H9 (cell line): ENCODE measurements around the gene COMP. TPM values are rescaled to one million over a fixed set of nuclear protein-coding genes. Genes with fewer than 3 reads are reported as not detected.

Experiments
- DNase-seq: peaks from one replicate; pipeline ENCODE4 v3.0.0-alpha.2; 2017
- H2AFZ ChIP-seq: one replicate; pipeline ENCODE4 v1.6.1; 2013; ENCODE audit warnings: mild to moderate bottlenecking, low read length, control low read depth, moderate library complexity
- H2AK5ac ChIP-seq: 2 replicates; pipeline ENCODE4 v1.6.1; 2013; ENCODE audit warnings: low read length, control low read depth, mixed read lengths; ENCODE audit not compliant: insufficient read length
- H2BK120ac ChIP-seq: one replicate; pipeline ENCODE4 v1.6.1; 2013; ENCODE audit warnings: low read depth, mild to moderate bottlenecking, low read length, control low read depth, inconsistent platforms; ENCODE audit not compliant: poor library complexity, severe bottlenecking
- H2BK12ac ChIP-seq: 2 replicates; pipeline ENCODE4 v1.6.1; 2013; ENCODE audit warnings: low read length, control low read depth, mixed read lengths, low read depth; ENCODE audit not compliant: insufficient read length
- H2BK15ac ChIP-seq: 2 replicates; pipeline ENCODE4 v1.6.1; 2013; ENCODE audit warnings: low read depth, low read length, control low read depth
- H2BK20ac ChIP-seq: one replicate; pipeline ENCODE4 v1.6.1; 2013; ENCODE audit warnings: low read depth, mild to moderate bottlenecking, low read length, control low read depth, inconsistent platforms; ENCODE audit not compliant: poor library complexity, severe bottlenecking
- H2BK5ac ChIP-seq: 2 replicates; pipeline ENCODE4 v1.6.1; 2013; ENCODE audit warnings: low read length, control low read depth, mixed read lengths; ENCODE audit not compliant: insufficient read length
- H3K14ac ChIP-seq: 2 replicates; pipeline ENCODE4 v1.6.1; 2013; ENCODE audit warnings: low read length, control low read depth; ENCODE audit not compliant: insufficient read depth
- H3K18ac ChIP-seq: 2 replicates; pipeline ENCODE4 v1.6.1; 2013; ENCODE audit warnings: low read depth, mild to moderate bottlenecking, mixed read lengths, low read length, control low read depth; ENCODE audit not compliant: insufficient read length
- H3K23ac ChIP-seq: 2 replicates; pipeline ENCODE4 v1.6.1; 2013; ENCODE audit warnings: low read length, control low read depth, mixed read lengths, low read depth; ENCODE audit not compliant: insufficient read length
- H3K23me2 ChIP-seq: 2 replicates; pipeline ENCODE4 v1.6.1; 2013; ENCODE audit warnings: low read depth, mild to moderate bottlenecking, mixed read lengths, low read length, control low read depth; ENCODE audit not compliant: insufficient read length, poor library complexity, severe bottlenecking
- H3K27ac ChIP-seq: 2 replicates; pipeline ENCODE4 v1.5.1; 2013; ENCODE audit warnings: low read length, control low read depth, mixed read lengths, low read depth; ENCODE audit not compliant: insufficient read length
- H3K27me3 ChIP-seq: 2 replicates; pipeline ENCODE4 v1.6.1; 2013; ENCODE audit warnings: low read length, control low read depth, inconsistent platforms; ENCODE audit not compliant: insufficient read depth
- H3K4ac ChIP-seq: 2 replicates; pipeline ENCODE4 v1.6.1; 2013; ENCODE audit warnings: low read depth, mild to moderate bottlenecking, control low read depth, inconsistent platforms, low read length, moderate library complexity
- H3K4me1 ChIP-seq: 2 replicates; pipeline ENCODE4 v1.6.1; 2013; ENCODE audit warnings: low read length, control low read depth, inconsistent platforms; ENCODE audit not compliant: insufficient read depth
- H3K4me2 ChIP-seq: 2 replicates; pipeline ENCODE4 v1.6.1; 2013; ENCODE audit warnings: low read length, control low read depth, mixed read lengths; ENCODE audit not compliant: insufficient read length, insufficient read depth
- H3K56ac ChIP-seq: 2 replicates; pipeline ENCODE4 v1.6.1; 2013; ENCODE audit warnings: low read depth, mild to moderate bottlenecking, mixed read lengths, low read length, control low read depth; ENCODE audit not compliant: insufficient read length
- H3K79me1 ChIP-seq: 2 replicates; pipeline ENCODE4 v1.6.1; 2013; ENCODE audit warnings: low read depth, mild to moderate bottlenecking, moderate library complexity, low read length, control low read depth, inconsistent platforms; ENCODE audit not compliant: insufficient read depth, poor library complexity, severe bottlenecking
- H3K79me2 ChIP-seq: 2 replicates; pipeline ENCODE4 v1.6.1; 2013; ENCODE audit warnings: low read length, control low read depth, inconsistent platforms; ENCODE audit not compliant: insufficient read depth
- H3K9ac ChIP-seq: 2 replicates; pipeline ENCODE4 v1.6.1; 2013; ENCODE audit warnings: low read length, control low read depth, mixed read lengths; ENCODE audit not compliant: insufficient read length; ENCODE audit errors: extremely low read depth
- H3K9me3 ChIP-seq: one replicate; pipeline ENCODE4 v1.6.1; 2013; ENCODE audit warnings: low read depth, low read length, inconsistent platforms; ENCODE audit not compliant: control insufficient read depth
- H3T11ph ChIP-seq: one replicate; pipeline ENCODE4 v1.6.1; 2013; ENCODE audit warnings: mild to moderate bottlenecking, low read length, control low read depth, inconsistent platforms
- H4K20me1 ChIP-seq: one replicate; pipeline ENCODE4 v1.6.1; 2013; ENCODE audit not compliant: control insufficient read depth, insufficient read length, insufficient read depth
- H4K5ac ChIP-seq: 2 replicates; pipeline ENCODE4 v1.6.1; 2013; ENCODE audit warnings: low read depth, mild to moderate bottlenecking, mixed read lengths, low read length, control low read depth; ENCODE audit not compliant: insufficient read length
- H4K8ac ChIP-seq: replicated peaks from 2 replicates; pipeline ENCODE4 v1.6.1; 2013; ENCODE audit warnings: low read length, control low read depth, mixed read lengths, low read depth; ENCODE audit not compliant: insufficient read length
- H4K91ac ChIP-seq: 2 replicates; pipeline ENCODE4 v1.6.1; 2013; ENCODE audit warnings: low read depth, mild to moderate bottlenecking, moderate library complexity, mixed read lengths, low read length, control low read depth; ENCODE audit not compliant: insufficient read length
- H3K27ac Mint-ChIP-seq, 3 experiments: 2 replicates in 2 of 3; 3 replicates in 1 of 3; pipeline ENCODE4 v1.8.0; 2020 to 2021; ENCODE audit warnings: mixed read lengths in 3 of 3, mild to moderate bottlenecking in 1 of 3, moderate library complexity in 1 of 3
- H3K27me3 Mint-ChIP-seq: 2 replicates; pipeline ENCODE4 v1.8.0; 2021; ENCODE audit warnings: low read depth, mild to moderate bottlenecking, moderate library complexity, mixed read lengths
- H3K36me3 Mint-ChIP-seq, 3 experiments: 2 replicates in 2 of 3; 3 replicates in 1 of 3; pipeline ENCODE4 v1.8.0; 2020 to 2021; ENCODE audit warnings: low read depth in 3 of 3, mixed read lengths in 3 of 3; ENCODE audit not compliant: insufficient read depth in 1 of 3
- H3K4me1 Mint-ChIP-seq, 2 experiments: 2 replicates each; pipeline ENCODE4 v1.8.0; 2020; ENCODE audit warnings: mixed read lengths in 2 of 2
- H3K4me3 Mint-ChIP-seq, 2 experiments: 2 replicates in 1 of 2; 3 replicates in 1 of 2; pipeline ENCODE4 v1.8.0; 2020 to 2021; ENCODE audit warnings: mild to moderate bottlenecking in 2 of 2, mixed read lengths in 2 of 2, moderate library complexity in 1 of 2
- H3K9me3 Mint-ChIP-seq, 2 experiments: 2 replicates in 1 of 2; 3 replicates in 1 of 2; pipeline ENCODE4 v1.8.0; 2020; ENCODE audit warnings: mild to moderate bottlenecking in 2 of 2, mixed read lengths in 2 of 2, moderate library complexity in 1 of 2
- WGBS: extraction: QIAGEN DNeasy Blood & Tissue Kit; methylation state at CpG from one replicate; pipeline ENCODE4 v1.1.7; 2013; ENCODE audit warnings: missing lambda C conversion rate, low lambda C conversion rate, mixed read lengths; ENCODE audit not compliant: insufficient read length; ENCODE audit errors: extremely low coverage; 5-methylcytosine and 5-hydroxymethylcytosine counted together
- total RNA-seq: library from RNA; stranded (reverse); gene quantifications from 2 replicates; pipeline ENCODE4 v1.2.1, GENCODE V29; 2021
- TF ChIP-seq, protein P1 (sequence below): fragments of 200-600 bp; sonication (generic); conservative IDR thresholded peaks from 3 replicates; pipeline ENCODE4 v1.8.0; 2021; ENCODE audit warnings: antibody characterized with exemption, mild to moderate bottlenecking

COMP gene
- total RNA-seq, 1 experiment from 2014 or later: 0.15 TPM

DNA sequence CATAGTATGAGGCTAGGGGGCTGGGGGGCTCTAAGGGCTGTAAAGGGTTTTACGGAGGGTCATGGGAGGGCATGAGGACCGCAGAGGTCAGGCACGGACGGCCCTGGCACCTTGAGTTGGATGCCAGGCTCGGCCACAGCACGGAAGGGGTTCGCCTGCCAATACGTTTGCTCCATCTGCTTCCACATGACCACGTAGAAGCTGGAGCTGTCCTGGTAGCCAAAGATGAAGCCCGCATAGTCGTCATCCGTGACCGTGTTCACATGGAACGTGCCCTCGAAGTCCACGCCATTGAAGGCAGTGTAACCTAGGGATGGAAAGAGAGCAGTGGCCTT is 6.4 kb downstream of the COMP start:
- peaks cover 15 to 31% of the 10 kb centered on the region in 2 experiments for H3K4me1 Mint-ChIP-seq
- Histone ChIP-seq H4K5ac (no peak overlapping the region), H3K14ac (no peak overlapping the region), H3T11ph (no peak overlapping the region), H3K9ac (no peak overlapping the region), H3K79me1 (no peaks in the 10 kb centered on the region), H3K4ac (no peak overlapping the region), H2AFZ (no peak overlapping the region), H3K27ac (no peak overlapping the region), H3K27me3 (peaks cover 68% of the 10 kb centered on the region; the same call in 1 of the 2 replicates), H2BK12ac (no peak overlapping the region), H2AK5ac (no peak overlapping the region), H3K4me2 (peak overlapping the region; percentile 64), H4K8ac (no peak overlapping the region), H3K23me2 (peaks cover 18% of the 10 kb centered on the region), H4K91ac (no peak overlapping the region), H2BK20ac (no peak overlapping the region), H3K18ac (no peak overlapping the region), H2BK120ac (no peak overlapping the region), H2BK15ac (no peak overlapping the region), H3K9me3 (no peaks in the 10 kb centered on the region), H2BK5ac (no peak overlapping the region), H4K20me1 (no peaks in the 10 kb centered on the region), H3K56ac (no peak overlapping the region), H3K4me1 (no peaks in the 10 kb centered on the region), H3K79me2 (no peaks in the 10 kb centered on the region), H3K23ac (no peak overlapping the region)
- no peaks in the 10 kb centered on the region; a peak in 2 of 7 replicates for H3K36me3 Mint-ChIP-seq
- H3K27ac Mint-ChIP-seq: no peak overlapping the region
- TF ChIP-seq, protein P1, sequence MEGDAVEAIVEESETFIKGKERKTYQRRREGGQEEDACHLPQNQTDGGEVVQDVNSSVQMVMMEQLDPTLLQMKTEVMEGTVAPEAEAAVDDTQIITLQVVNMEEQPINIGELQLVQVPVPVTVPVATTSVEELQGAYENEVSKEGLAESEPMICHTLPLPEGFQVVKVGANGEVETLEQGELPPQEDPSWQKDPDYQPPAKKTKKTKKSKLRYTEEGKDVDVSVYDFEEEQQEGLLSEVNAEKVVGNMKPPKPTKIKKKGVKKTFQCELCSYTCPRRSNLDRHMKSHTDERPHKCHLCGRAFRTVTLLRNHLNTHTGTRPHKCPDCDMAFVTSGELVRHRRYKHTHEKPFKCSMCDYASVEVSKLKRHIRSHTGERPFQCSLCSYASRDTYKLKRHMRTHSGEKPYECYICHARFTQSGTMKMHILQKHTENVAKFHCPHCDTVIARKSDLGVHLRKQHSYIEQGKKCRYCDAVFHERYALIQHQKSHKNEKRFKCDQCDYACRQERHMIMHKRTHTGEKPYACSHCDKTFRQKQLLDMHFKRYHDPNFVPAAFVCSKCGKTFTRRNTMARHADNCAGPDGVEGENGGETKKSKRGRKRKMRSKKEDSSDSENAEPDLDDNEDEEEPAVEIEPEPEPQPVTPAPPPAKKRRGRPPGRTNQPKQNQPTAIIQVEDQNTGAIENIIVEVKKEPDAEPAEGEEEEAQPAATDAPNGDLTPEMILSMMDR: no peak
- H3K9me3 Mint-ChIP-seq: peaks cover 0 to 8% of the 10 kb centered on the region in 2 experiments; a peak in 3 of 5 replicates
- no CpG with 5 or more reads among the region's 16 CpGs for WGBS
- no peak for DNase-seq
- no peak overlapping the region for H3K4me3 Mint-ChIP-seq
- peaks cover 100% of the 10 kb centered on the region for H3K27me3 Mint-ChIP-seq
